ENCODE results near the gene FADS6. TPM values are rescaled to one million over a fixed set of nuclear protein-coding genes. Genes with fewer than 3 reads are reported as not detected.

FADS6 gene
- total RNA-seq, 2 experiments from 2014 or later, result not detected

Other genes with a start within 250 kb of the FADS6 start
- gene CD300LF, start 180.7 kb downstream of the FADS6 start, total RNA-seq, result not detected
- 1 to 10 TPM; 6.5 to 7.0 TPM for gene RAB37, start 156.4 kb downstream of the FADS6 start, total RNA-seq
- 100 to 1,000 TPM; 136 TPM for gene NHERF1, start 145.0 kb downstream of the FADS6 start, total RNA-seq
- 10 to 100 TPM; 42.9 to 46.9 TPM for gene NAT9, start 117.3 kb downstream of the FADS6 start, total RNA-seq
- not detected for gene GRIN2C, start 33.7 kb downstream of the FADS6 start, total RNA-seq
- gene FDXR, start 20.6 kb downstream of the FADS6 start, total RNA-seq, result 10 to 100 TPM; 18.1 to 18.4 TPM
- not detected for gene USH1G, start 29.6 kb upstream of the FADS6 start, total RNA-seq
- gene OTOP2, start 30.6 kb upstream of the FADS6 start, total RNA-seq, result not detected
- not detected for gene OTOP3, start 42.3 kb upstream of the FADS6 start, total RNA-seq
- 1 to 10 TPM; 2.3 to 2.6 TPM for gene HID1, start 79.1 kb upstream of the FADS6 start, total RNA-seq
- 1 to 10 TPM; 1.1 to 1.3 TPM for gene CDR2L, start 94.0 kb upstream of the FADS6 start, total RNA-seq
- 10 to 100 TPM; 57.7 TPM for gene MRPL58, start 119.0 kb upstream of the FADS6 start, total RNA-seq
- gene ATP5PD, start 153.3 kb upstream of the FADS6 start, total RNA-seq, result 100 to 1,000 TPM; 249 to 261 TPM
- gene KCTD2, start 153.6 kb upstream of the FADS6 start, total RNA-seq, result 10 to 100 TPM; 20.6 to 23.3 TPM
- gene SLC16A5, start 194.3 kb upstream of the FADS6 start, total RNA-seq, result 1 to 10 TPM; 6.7 to 7.7 TPM
- gene ARMC7, start 216.3 kb upstream of the FADS6 start, total RNA-seq, result 1 to 10 TPM; 6.5 to 8.2 TPM
- 10 to 100 TPM; 65.2 to 70.8 TPM for gene NT5C, start 238.1 kb upstream of the FADS6 start, total RNA-seq

Data from activated CD4-positive, alpha-beta memory T cell treated with anti-CD3 and anti-CD28 coated beads for 36 hours (primary cell).